ENCODE measurements around the gene C9orf40.

The C9orf40 gene

GRCh38 chr9:74935008-74935407, 17.7 kb downstream of the C9orf40 start:
- DNase-seq, result no peak

GRCh38 chr9:74921737-74922136, 31.0 kb downstream of the C9orf40 start:
- DNase-seq, result no peak

GRCh38 chr9:74920944-74921626, 31.6 kb downstream of the C9orf40 start:
- no peak for DNase-seq

GRCh38 chr9:74910036-74910435, 42.7 kb downstream of the C9orf40 start:
- DNase-seq, result no peak

GRCh38 chr9:74908665-74909064, 44.0 kb downstream of the C9orf40 start:
- no peak for DNase-seq

GRCh38 chr9:74907085-74907484, 45.6 kb downstream of the C9orf40 start:
- no peak for DNase-seq

GRCh38 chr9:74901001-74901400, 51.7 kb downstream of the C9orf40 start:
- no peak for DNase-seq
